ENCODE results near the gene SLC8B1.
A peak's percentile ranks its signal among the peaks of the same experiment; 100 is the strongest.

Gene SLC8B1

GRCh38 chr12:113270709-113271009 lies 64.2 kb downstream of the SLC8B1 start:
- no peak for DNase-seq (ENCODE audit: low spot score)

DNA sequence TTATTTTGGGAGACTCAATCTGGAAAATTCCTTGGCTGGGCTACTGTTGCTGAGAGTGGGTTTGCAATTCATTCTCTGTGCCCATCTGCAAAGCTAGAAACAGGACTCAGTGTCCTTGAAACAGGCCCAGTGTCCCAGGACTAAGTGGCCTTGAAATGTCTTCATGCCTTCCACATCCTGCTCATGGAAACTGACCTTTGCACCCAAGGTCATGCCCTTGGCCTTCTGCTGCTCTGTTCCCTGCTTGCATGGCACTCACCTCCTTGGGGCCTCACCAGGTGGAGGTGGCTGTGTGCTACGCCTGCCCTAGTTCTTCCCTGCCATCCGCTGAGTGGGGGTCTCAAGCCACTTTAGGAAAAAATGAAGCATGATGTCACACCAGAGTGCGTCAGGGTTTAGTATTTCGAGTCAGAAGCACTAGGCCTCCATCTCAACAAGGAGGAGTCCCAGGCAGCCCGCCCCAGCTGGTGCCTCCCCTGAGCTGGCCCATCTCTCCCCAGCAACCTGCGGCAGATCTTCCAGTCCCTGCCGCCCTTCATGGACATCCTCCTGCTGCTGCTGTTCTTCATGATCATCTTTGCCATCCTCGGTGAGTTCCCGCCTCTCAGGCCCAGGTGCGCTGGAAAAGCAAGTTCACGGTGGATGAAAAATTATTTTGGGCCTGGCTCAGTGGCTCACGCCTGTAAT lies 65.5 kb downstream of the SLC8B1 start:
- no peak for DNase-seq (ENCODE audit: low spot score)

GRCh38 chr12:113268621-113269020 lies 66.3 kb downstream of the SLC8B1 start:
- DNase-seq (ENCODE audit: low spot score), result no peak

DNA sequence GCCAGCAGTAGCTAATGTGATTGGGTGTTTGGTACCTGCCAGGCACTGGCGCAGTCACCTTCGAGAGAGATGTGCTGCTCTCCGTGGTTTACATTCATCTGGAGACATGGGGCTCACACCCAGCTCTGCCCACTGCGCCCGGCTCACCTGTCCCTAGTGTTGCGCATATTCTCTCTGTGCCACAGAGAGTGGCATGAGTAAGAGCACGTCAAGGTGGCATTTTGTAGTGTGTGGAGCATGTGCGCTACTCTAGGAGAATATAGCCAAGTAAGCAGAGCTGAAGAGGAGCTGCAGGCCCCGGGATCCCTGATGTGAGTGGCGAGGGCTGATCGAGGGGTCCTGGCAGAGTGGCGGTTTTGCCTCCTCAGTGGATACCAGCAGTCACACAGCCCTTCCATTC lies 66.8 kb downstream of the SLC8B1 start:
- no peak for DNase-seq (ENCODE audit: low spot score)

GRCh38 chr12:113267621-113268020 lies 67.3 kb downstream of the SLC8B1 start:
- no peak for DNase-seq (ENCODE audit: low spot score)

GRCh38 chr12:113266106-113266895 lies 68.6 kb downstream of the SLC8B1 start:
- no peak for DNase-seq (ENCODE audit: low spot score)

DNA sequence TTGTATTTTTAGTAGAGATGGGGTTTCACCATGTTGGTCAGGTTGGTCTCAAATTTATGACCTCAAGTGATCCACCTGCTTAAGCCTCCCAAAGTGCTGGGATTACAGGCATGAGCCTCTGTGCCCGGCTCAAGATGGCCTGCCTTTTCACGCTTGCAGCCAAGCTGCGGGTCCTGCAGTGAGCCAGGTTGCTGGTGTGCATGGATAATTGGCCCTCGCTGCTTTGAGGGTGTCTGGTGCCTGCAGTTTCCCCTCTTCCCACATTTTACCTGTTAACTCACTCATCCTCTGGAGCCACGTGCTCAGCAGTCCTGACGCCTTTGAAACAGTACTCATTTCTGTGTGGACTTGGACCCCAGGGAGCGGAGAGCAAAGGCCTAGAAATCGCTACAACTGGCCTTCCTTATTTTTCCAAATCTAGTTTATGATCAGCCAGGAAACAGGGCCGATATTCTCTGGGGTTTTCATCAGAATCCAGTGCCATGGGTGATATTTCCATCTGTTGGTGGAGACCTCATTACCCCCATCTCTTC lies 71.4 kb downstream of the SLC8B1 start:
- peak; percentile 12 for DNase-seq (ENCODE audit: low spot score)

- DNase-seq (ENCODE audit: low spot score), result no peak
Observed at GRCh38 chr12:113262710-113263109, 72.2 kb downstream of the SLC8B1 start.

DNA sequence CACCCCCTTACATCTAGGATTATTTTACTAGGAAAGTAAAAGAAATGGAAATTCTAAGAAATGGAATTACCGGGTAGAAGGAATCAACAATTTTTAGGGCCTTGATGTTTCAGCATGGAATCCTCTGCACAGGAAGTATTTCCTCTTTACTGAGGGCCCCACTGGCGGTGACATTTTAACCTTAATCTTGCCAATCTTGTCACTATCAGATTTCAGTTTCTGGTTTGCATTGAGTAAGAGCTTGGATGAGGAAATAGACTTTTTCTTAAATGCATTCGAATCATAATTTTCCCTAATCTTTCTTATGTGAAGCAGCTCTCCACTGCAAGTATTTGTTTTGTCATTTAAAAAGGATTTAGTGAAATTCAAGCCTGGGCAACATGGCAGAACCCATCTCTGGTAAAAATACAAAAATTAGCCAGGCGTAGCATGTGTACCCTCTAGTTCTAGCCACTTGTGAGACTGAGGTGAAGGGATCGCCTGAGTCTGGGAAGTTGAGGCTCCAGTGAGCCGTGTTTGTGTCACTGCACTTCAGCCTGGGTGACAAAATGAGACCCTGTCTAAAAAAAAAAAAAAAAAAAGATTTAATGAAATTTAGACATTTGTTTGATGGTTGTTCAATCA lies 73.0 kb downstream of the SLC8B1 start:
- DNase-seq (ENCODE audit: low spot score), result no peak

- DNase-seq (ENCODE audit: low spot score), result no peak
Observed at GRCh38 chr12:113260636-113261300, 74.1 kb downstream of the SLC8B1 start.

DNA sequence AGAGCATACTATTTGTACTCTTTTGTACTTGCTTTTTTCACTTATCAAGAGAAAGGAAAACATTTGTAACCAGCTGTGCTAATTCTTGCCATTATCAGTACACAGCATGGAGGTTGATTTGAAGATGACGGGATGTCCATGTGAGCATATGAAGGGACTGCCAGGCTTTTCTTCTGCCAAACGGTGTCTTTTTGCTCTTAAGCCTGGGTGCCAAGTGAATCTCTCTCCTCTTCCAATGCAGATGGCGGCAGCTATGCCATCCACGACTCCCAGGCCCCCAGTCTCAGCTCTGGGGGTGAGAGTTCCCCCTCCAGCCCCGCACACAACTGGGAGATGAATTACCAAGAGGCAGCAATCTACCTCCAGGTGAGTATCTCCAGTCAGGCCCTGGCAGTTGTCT lies 74.8 kb downstream of the SLC8B1 start:
- peak; percentile 22 for DNase-seq (ENCODE audit: low spot score)

- DNase-seq (ENCODE audit: low spot score), result no peak
Observed at GRCh38 chr12:113257564-113257963, 77.3 kb downstream of the SLC8B1 start.

- DNase-seq (ENCODE audit: low spot score), result no peak
Observed at GRCh38 chr12:113254298-113254697, 80.6 kb downstream of the SLC8B1 start.

DNA sequence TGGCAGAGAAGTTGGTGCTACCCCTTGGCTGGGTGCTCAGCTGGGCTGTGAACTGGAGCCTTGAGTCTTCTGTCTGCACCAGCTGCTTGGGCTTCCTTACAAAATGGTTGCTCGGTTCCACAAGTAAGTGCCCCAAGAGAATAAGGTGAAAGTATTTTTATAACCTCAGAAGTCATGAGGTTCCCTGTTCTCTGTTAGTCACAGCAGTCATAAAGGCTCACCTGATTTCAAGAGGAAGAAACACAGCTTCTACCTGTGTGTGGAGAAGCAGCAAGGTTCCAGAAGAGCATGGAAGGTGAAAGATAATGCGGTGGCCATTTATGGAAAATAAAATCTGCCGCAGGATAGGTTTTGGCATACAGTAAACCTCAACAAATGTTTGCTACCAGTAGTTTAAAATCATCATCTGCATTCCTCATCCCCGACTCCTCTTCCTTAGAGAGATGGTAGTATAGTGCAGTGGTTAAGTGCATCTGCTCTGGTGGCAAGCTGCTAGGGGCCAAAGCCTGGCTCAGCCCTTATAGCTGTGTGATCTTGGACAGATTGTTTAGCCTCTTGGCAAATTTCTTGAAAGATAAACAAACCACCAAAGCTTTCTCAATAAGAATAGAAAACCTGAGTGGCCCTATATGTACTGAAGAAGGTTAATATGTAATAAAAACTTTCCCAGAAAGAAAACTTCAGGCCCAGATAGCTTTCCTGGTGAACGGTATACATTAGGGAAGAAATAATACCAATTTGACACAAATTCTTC lies 81.2 kb downstream of the SLC8B1 start:
- no peak for DNase-seq (ENCODE audit: low spot score)

DNA sequence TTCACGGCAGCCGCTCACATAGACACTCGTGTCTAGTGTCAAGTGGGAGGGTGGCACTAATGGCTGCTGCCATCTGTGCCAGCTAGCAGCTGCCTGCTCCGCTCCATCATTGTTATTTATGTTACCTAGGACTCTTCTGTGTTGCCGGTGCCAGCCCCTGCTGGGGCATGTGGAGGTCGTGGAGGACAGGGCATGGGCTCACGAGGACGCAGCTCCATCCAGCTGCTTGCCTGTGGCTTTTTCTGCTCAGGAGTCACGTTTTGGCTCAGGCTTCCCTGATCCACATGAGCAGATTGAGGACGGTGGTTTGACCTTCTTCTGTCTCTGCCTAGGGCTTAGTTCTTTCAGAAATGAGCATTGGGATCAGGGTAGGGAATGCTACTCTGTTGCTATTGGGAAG lies 82.4 kb downstream of the SLC8B1 start:
- no peak for DNase-seq (ENCODE audit: low spot score)

DNA sequence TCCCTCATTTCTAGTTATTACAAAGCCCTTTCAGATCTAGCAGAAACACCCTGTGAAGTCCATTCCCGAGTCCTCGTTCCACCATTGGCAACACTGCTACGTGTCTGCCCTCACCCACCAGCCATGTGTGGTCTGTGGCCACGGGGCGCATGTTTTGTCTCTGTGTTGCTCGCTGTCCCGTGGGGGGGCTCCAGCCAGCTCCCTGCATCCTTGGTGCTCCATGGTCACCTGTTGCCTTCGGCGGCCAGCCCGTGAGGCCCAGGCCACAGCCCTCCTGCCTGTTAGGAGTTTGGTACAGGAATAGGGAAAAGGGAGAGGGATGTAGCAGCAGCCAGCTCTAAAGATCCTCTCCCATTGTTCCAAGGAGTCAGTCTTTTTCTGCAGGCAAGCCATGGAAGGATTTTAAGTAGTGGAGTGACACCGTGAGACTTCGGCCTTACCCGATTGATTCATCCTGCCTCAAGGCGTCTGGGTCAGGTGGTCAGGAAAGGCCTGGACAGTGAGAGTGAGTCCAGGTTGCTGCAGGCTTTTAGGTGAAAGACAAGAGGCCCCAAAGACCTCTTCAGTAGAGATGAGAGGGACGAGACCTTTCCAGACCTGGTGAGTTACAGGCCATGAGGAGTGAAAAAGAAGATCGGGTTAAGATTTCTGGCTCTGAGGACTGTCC lies 83.4 kb downstream of the SLC8B1 start:
- DNase-seq (ENCODE audit: low spot score), result no peak

GRCh38 chr12:113250045-113250444 lies 84.9 kb downstream of the SLC8B1 start:
- no peak for DNase-seq (ENCODE audit: low spot score)

DNA sequence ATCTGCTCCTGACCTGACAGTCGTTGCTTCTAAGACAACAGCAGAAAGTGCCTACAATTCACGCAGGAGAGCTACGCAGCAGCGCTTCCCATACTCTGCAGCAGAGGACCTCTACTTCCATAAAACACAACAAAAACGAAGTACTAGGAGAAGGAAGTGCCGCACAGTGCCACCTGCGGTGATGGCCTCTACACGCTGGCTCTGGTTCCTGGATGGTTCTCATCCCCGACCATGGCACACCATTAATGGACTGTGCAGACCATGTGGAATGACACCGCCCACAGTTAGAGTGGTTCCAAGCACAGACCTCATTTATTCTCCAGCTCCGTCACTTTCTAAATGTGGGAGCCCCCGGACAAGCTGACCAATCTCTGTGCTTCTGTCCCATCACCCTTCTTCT lies 85.4 kb downstream of the SLC8B1 start:
- DNase-seq (ENCODE audit: low spot score), result no peak

DNA sequence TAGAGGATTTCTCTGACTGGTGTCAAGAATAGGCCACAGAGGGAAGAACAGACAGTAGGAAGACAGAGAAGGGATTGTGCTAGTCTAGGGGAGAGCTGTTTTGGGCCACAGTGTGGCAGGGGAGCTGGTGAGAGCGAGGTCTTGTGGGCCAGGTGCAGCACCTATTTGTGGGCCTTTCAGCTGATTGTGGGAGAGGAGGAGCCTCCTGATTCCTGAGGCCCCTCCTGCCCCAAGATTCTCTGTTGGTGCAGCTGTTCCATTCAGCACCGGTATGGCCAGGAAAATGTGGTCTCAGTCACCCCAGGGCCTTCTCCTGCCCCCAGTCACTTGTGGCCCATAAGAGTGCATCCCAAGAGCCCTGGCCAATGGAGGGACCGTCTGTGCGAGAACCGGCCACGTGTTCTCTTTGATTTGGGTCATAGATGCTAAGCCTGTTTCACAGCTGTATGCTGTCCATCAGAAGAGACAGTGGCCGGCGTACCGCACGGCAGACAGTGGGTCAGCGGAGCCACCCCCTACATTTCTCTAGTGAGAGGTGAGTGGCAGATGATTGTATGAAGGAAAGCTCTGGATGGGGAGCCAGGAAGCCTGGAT lies 86.0 kb downstream of the SLC8B1 start:
- DNase-seq (ENCODE audit: low spot score), result no peak

Measured in D341Med (cell line).